ENCODE measurements around the gene OST4.

The OST4 gene

GRCh38 chr2:27092696-27093429 is 21.4 kb upstream of the OST4 start:
- DNase-seq (ENCODE audit: low read depth): no peak

- DNase-seq (ENCODE audit: low read depth): no peak
Measured at GRCh38 chr2:27091746-27092695, 20.6 kb upstream of the OST4 start.

- no peak for DNase-seq (ENCODE audit: low read depth)
Measured at GRCh38 chr2:27089111-27089954, 17.9 kb upstream of the OST4 start.

GRCh38 chr2:27088634-27089033 is 17.2 kb upstream of the OST4 start:
- DNase-seq (ENCODE audit: low read depth): no peak

- DNase-seq (ENCODE audit: low read depth): no peak
Measured at GRCh38 chr2:27087823-27088410, 16.5 kb upstream of the OST4 start.

DNA sequence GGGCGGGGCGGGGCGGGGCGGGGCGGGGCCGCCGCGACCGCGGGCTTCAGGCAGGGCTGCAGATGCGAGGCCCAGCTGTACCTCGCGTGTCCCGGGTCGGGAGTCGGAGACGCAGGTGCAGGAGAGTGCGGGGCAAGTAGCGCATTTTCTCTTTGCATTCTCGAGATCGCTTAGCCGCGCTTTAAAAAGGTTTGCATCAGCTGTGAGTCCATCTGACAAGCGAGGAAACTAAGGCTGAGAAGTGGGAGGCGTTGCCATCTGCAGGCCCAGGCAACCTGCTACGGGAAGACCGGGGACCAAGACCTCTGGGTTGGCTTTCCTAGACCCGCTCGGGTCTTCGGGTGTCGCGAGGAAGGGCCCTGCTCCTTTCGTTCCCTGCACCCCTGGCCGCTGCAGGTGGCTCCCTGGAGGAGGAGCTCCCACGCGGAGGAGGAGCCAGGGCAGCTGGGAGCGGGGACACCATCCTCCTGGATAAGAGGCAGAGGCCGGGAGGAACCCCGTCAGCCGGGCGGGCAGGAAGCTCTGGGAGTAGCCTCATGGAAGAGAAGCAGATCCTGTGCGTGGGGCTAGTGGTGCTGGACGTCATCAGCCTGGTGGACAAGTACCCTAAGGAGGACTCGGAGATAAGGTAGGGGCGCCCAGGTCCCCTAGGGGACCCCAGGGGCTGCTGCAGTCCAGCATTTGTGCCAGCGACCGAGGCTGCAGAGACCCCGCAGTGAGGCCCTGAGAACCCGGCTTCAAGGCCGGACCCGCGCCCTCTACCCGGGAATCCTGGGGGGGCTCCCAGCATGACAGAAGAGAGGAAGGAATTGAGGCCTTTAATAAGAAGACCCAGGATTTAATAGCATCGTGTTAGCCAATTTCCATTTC is 15.5 kb upstream of the OST4 start, which contains the start of gene KHK:
Gene KHK (plus strand): TSS at position 49 of the 870 bp plus-strand sequence. CDS start 488 bp downstream, at position 537.
- no peak for DNase-seq (ENCODE audit: low read depth)

DNA sequence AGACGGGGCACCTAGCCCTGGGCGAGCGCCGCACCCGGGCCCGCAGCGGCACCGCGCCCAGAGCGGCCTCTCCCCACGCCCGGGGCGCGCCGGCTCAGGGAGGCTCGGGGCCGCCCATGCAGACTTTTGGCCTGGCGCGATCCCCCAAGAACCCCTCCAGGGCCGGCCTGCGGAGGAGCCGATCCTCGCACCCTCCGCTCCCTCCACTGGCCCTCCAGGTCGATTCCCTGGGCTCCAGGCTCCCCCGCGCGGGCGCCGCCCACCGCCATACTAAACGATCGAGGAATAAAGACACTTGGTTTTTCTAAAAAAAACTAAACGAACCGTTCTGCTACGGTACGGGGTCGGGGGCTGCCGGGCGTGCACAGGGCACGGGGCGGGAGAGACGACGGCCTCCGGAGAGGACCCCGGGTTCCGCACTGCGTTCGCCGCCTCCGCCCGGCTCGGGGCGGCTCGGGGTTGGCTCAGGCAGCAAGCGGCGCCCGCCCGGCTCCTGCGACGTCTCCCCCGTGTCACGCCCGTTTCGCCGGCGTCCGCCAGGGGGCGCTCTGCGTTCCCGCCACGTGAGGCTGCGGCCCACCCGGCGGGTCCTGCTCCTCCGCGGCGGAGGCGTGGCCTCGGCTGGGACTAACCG is 14.8 kb upstream of the OST4 start:
- peak; percentile 79 for DNase-seq (ENCODE audit: low read depth)

DNA sequence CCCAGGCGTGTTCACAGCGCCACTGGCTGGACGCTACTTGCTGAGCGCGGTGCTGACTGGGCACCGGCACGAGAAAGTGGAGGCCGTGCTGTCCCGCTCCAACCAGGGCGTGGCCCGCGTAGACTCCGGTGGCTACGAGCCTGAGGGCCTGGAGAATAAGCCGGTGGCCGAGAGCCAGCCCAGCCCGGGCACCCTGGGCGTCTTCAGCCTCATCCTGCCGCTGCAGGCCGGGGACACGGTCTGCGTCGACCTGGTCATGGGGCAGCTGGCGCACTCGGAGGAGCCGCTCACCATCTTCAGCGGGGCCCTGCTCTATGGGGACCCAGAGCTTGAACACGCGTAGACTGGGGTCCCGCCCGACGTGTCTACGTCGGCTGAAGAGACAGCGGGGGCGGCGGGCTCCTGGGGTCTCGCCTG is 14.2 kb upstream of the OST4 start:
- DNase-seq (ENCODE audit: low read depth): peak; percentile 47

GRCh38 chr2:27085062-27085672 is 13.7 kb upstream of the OST4 start:
- no peak for DNase-seq (ENCODE audit: low read depth)

- no peak for DNase-seq (ENCODE audit: low read depth)
Measured at GRCh38 chr2:27084297-27085061, 13.0 kb upstream of the OST4 start.

- no peak for DNase-seq (ENCODE audit: low read depth)
Measured at GRCh38 chr2:27083410-27084296, 12.2 kb upstream of the OST4 start.

DNA sequence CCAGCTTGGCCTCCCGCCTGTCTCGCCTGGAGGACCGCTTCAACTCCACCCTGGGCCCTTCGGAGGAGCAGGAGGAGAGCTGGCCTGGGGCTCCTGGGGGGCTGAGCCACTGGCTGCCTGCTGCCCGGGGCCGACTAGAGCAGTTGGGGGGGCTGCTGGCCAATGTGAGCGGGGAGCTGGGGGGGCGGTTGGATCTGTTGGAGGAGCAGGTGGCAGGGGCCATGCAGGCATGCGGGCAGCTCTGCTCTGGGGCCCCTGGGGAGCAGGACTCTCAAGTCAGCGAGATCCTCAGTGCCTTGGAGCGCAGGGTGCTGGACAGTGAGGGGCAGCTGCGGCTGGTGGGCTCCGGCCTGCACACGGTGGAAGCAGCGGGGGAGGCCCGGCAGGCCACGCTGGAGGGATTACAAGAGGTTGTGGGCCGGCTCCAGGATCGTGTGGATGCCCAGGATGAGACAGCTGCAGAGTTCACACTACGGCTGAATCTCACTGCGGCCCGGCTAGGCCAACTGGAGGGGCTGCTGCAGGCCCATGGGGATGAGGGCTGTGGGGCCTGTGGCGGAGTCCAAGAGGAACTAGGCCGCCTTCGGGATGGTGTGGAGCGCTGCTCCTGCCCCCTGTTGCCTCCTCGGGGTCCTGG is 11.4 kb upstream of the OST4 start:
- no peak for DNase-seq (ENCODE audit: low read depth)

- no peak for DNase-seq (ENCODE audit: low read depth)
Measured at GRCh38 chr2:27081984-27082772, 10.7 kb upstream of the OST4 start.

- no peak for DNase-seq (ENCODE audit: low read depth)
Measured at GRCh38 chr2:27080603-27080936, 9.1 kb upstream of the OST4 start.

DNA sequence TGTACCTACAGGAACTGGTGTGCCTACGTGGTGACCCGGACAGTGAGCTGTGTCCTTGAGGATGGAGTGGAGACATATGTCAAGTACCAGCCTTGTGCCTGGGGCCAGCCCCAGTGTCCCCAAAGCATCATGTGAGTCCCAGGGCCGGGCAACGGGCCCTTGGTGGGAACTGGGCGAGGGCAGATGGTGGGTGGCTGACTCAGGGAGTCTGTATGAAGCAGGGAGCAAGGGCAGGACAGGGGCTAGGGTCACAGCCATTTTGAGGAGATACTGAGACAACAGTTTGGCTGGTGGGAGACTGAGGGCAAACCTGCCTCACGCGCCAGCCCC is 8.7 kb upstream of the OST4 start:
- DNase-seq (ENCODE audit: low read depth): no peak

- no peak for DNase-seq (ENCODE audit: low read depth)
Measured at GRCh38 chr2:27079233-27080139, 8.0 kb upstream of the OST4 start.

Data from stromal cell of bone marrow (primary cell).